GM12878 (cell line): ENCODE measurements around the gene NR1I2. TPM values are rescaled to one million over a fixed set of nuclear protein-coding genes. Genes with fewer than 3 reads are reported as not detected.

ENCODE experiments used
- ATAC-seq: fragments of 200-7000 bp; cut with Tn5 transposase; 3 replicates; pipeline ENCODE4 v1.9.1; 2020; ENCODE audit warnings: mild to moderate bottlenecking, moderate library complexity
- BruUV-seq: library from RNA; stranded (reverse); fragments of 400-500 nt; replicated peaks from 2 replicates; lab custom pipeline; 2021; lab: Mats Ljungman, UMichigan
- CTCF ChIA-PET: fragments of 300-600 bp; sonication (Branson Sonifier 250); formaldehyde crosslinking; extraction: SDS; loops from one replicate; lab custom pipeline; 2021; ENCODE audit warnings: inconsistent platforms; lab: Yijun Ruan, JAX
- POLR2A ChIA-PET: fragments of 350-600 bp; formaldehyde crosslinking; extraction: SDS; loops from one replicate; lab custom pipeline; 2021; ENCODE audit warnings: inconsistent platforms; lab: Charles Lee
- RAD21 ChIA-PET: fragments of 300-600 bp; sonication (Branson Sonifier 250); formaldehyde crosslinking; loops from one replicate; lab custom pipeline; 2023; ENCODE audit warnings: antibody characterized with exemption; ENCODE audit not compliant: unreplicated experiment; lab: Charles Lee
- SMC1A ChIA-PET: fragments of 300-600 bp; sonication (Branson Sonifier 250); formaldehyde crosslinking; loops from one replicate; lab custom pipeline; 2023; ENCODE audit not compliant: unreplicated experiment, uncharacterized antibody; lab: Charles Lee
- DNase-seq: peaks from one replicate; pipeline ENCODE4 v3.0.0-alpha.2; 2011; ENCODE audit warnings: low read depth, low spot score
- FAIRE-seq: peaks from 3 replicates; lab custom pipeline; 2011; peaks lifted over from hg19 to GRCh38; lab: Jason Lieb, UNC
- H2AFZ ChIP-seq: 2 replicates; pipeline ENCODE4 v1.6.0; 2011; ENCODE audit warnings: low read depth, low read length, control low read depth; ENCODE audit not compliant: control insufficient read depth
- H3K27ac ChIP-seq: 2 replicates; pipeline ENCODE4 v1.5.1; 2011; ENCODE audit warnings: control low read depth; ENCODE audit not compliant: control insufficient read depth, insufficient read depth
- H3K27me3 ChIP-seq, 2 experiments: replicated peaks in 1 of 2; 2 replicates each; pipeline versions ENCODE4 v1.6.0 to v1.6.1; 2011; ENCODE audit warnings: low read length in 1 of 2; ENCODE audit not compliant: control insufficient read depth in 2 of 2, insufficient read depth in 2 of 2
- H3K36me3 ChIP-seq, 2 experiments: 2 replicates each; pipeline ENCODE4 v1.5.1; 2011; ENCODE audit warnings: low read length in 1 of 2; ENCODE audit not compliant: control insufficient read depth in 2 of 2, insufficient read depth in 2 of 2
- H3K4me1 ChIP-seq: 2 replicates; pipeline ENCODE4 v1.6.1; 2011; ENCODE audit warnings: mild to moderate bottlenecking, low read length, moderate library complexity, mixed read lengths; ENCODE audit not compliant: control insufficient read depth, insufficient read depth
- H3K4me2 ChIP-seq: 2 replicates; pipeline ENCODE4 v1.6.0; 2011; ENCODE audit warnings: control low read depth; ENCODE audit not compliant: control insufficient read depth, insufficient read depth
- H3K4me3 ChIP-seq: fragments of 200-600 bp; sonication (generic); 2 replicates; pipeline ENCODE4 v1.5.1; 2016
- H3K79me2 ChIP-seq: 2 replicates; pipeline ENCODE4 v1.6.0; 2011; ENCODE audit warnings: low read length; ENCODE audit not compliant: control insufficient read depth, insufficient read depth
- H3K9ac ChIP-seq: 2 replicates; pipeline ENCODE4 v1.8.0; 2011; ENCODE audit warnings: low read length, control low read depth, mixed read lengths; ENCODE audit not compliant: control insufficient read depth, insufficient read depth
- H3K9me3 ChIP-seq: replicated peaks from 3 replicates; pipeline ENCODE4 v1.5.1; 2011; ENCODE audit warnings: mild to moderate bottlenecking, low read length; ENCODE audit not compliant: control insufficient read depth, insufficient read depth
- H4K20me1 ChIP-seq: 2 replicates; pipeline ENCODE4 v1.6.0; 2011; ENCODE audit not compliant: control insufficient read depth, insufficient read depth
- ATF7 ChIP-seq: fragments of 450-650 bp; IDR thresholded peaks from 2 replicates; pipeline ENCODE4 v1.6.1; 2016; ENCODE audit warnings: low read depth, mild to moderate bottlenecking
- PKNOX1 ChIP-seq: fragments of 450-650 bp; IDR thresholded peaks from 2 replicates; pipeline ENCODE4 v1.6.1; 2016; ENCODE audit warnings: mild to moderate bottlenecking
- SPI1 ChIP-seq: IDR thresholded peaks from 2 replicates; pipeline ENCODE4 v1.6.1; 2011; ENCODE audit warnings: low read depth, mild to moderate bottlenecking, low read length, moderate library complexity, borderline replicate concordance; ENCODE audit not compliant: insufficient read depth
- ZBED1 ChIP-seq: IDR thresholded peaks from 2 replicates; pipeline ENCODE4 v1.6.1; 2016; ENCODE audit warnings: borderline replicate concordance
- ZBTB11 ChIP-seq: fragments of 450-650 bp; formaldehyde crosslinking; IDR thresholded peaks from 2 replicates; pipeline ENCODE4 v1.5.0; 2022; ENCODE audit warnings: mild to moderate bottlenecking, missing genetic modification characterization
- WGBS: methylation state at CpG from one replicate; pipeline ENCODE4 v1.1.6; 2016; ENCODE audit warnings: low lambda C conversion rate; ENCODE audit not compliant: insufficient replicate concordance, insufficient coverage; ENCODE audit errors: missing lambda C conversion rate; 5-methylcytosine and 5-hydroxymethylcytosine counted together
- in situ Hi-C: fragments of 300-500 bp; cut with MboI; formaldehyde crosslinking; loops from 9 replicates; pipeline ENCODE4 v1.14.3; 2018; ENCODE audit warnings: mixed read lengths
- intact Hi-C: fragments of 100-400 bp; cut with micrococcal nuclease; formaldehyde crosslinking; loops from one replicate; pipeline ENCODE4 v1.14.2; 2022; ENCODE audit not compliant: unreplicated experiment
- polyA plus RNA-seq, 11 experiments: library from polyadenylated mRNA; depleted of rRNA in 4 of 11; unstranded in 6 of 11; stranded (reverse) in 5 of 11; fragments of >200 nt; fragmentation: Nextera tagmentation in 4 of 11; fragmentation: Illumina TruSeq in 1 of 11; extraction: Ambion mirVana in 4 of 11; extraction: Trizol in 1 of 11; gene quantifications; 1 replicate in 1 of 11; 2 replicates in 10 of 11; pipeline versions ENCODE4 v1.2.1 to v1.2.3, GENCODE V29; 2011 to 2016; ENCODE audit warnings: inconsistent platforms in 2 of 11, missing spikeins in 2 of 11, low read depth in 1 of 11
- total RNA-seq, 4 experiments: library from RNA; depleted of rRNA in 3 of 4; stranded (reverse); fragments of >200 nt in 3 of 4; fragmentation: Illumina TruSeq in 1 of 4; extraction: Trizol in 1 of 4; gene quantifications; 2 replicates each; pipeline versions ENCODE4 v1.2.1 to v1.2.3, GENCODE V29; 2013 to 2021

NR1I2 gene
- total and polyA plus RNA-seq, 10 of the 15 experiments (the other 5 are each of a cell fraction or from before 2014, with no cell fraction given): 0.03 to 1.0 (median 0.39) TPM

- TF ChIP-seq PKNOX1 (no peak), ZBTB11 (CRISPR knock-in tag) (no peak)
These were observed 12.3 kb upstream of the NR1I2 start (continued) for GRCh38 chr3:119769394-119770149.

GRCh38 chr3:119774444-119774843 is 7.5 kb upstream of the NR1I2 start:
- Histone ChIP-seq H3K4me3 (no peak overlapping the region), H3K27ac (no peak overlapping the region), H3K27me3 (no peaks in the 10 kb centered on the region), H2AFZ (peak overlapping the region; percentile 3), H3K9me3 (no peaks in the 10 kb centered on the region), H3K36me3 (no peaks in the 10 kb centered on the region), H4K20me1 (no peaks in the 10 kb centered on the region), H3K9ac (no peak overlapping the region), H3K4me2 (peak overlapping the region; percentile 45; the same call in 1 of the 2 replicates), H3K79me2 (no peaks in the 10 kb centered on the region), H3K4me1 (peaks cover 7% of the 10 kb centered on the region; the same call in 1 of the 2 replicates)
- SMC1A ChIA-PET: interaction anchor here (0.9 to 1.5 kb wide), 4 partner anchors 10 to 84 kb away, joined by 3 to 6 read pairs (median 4); no protein-coding TSS in a partner anchor
- ATAC-seq (peak; percentile 96), DNase-seq (peak; percentile 16), FAIRE-seq (no peak)
- BruUV-seq: no TSS peak
- POLR2A ChIA-PET: interaction anchor here (0.7 kb wide), 1 partner anchor 997 kb away, joined by 3 read pairs; no protein-coding TSS in a partner anchor
- TF ChIP-seq ATF7 (0 out of 2 replicates have a peak, but pooled peaks have one; percentile 43), SPI1 (peak; percentile 88), ZBED1 (no peak)
- intact Hi-C loops: no loop called here
- RAD21 ChIA-PET: no interaction called here
- WGBS: 6% methylated on average over 2 of the region's 2 CpGs
- CTCF ChIA-PET: interaction anchor here (0.5 to 1.3 kb wide), 2 partner anchors 9 to 25 kb away, joined by 3 read pairs; no protein-coding TSS in a partner anchor
- in situ Hi-C loops: no loop called here
